ENCODE measurements around the gene WDR93.

The WDR93 gene

DNA sequence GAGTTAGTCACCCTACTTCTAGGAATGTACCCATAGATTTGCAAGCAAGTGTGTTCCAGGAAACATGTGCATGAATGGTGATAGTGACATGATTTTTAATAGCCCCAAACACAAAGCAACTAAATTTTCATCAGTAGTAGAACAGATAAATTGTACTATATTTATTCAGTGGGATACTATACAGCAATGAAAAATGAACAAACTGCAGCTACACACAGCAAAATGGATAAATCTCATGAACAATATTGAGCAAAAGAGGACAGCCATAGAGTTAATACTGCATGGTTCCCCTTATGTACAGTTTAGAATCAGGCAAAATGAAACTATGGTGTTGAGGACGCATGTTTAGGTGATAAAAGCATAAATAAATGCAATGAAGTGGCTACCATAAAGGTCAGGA is 34.5 kb downstream of the WDR93 start:
- Histone ChIP-seq H3K36me3 (ENCODE audit: control insufficient read depth in 2 of 2, insufficient read depth in 2 of 2, low read length in 2 of 2) (no peaks in the 10 kb centered on the region), H3K9ac (ENCODE audit: low read depth in 1 of 2, low read length in 2 of 2) (no peak overlapping the region), H3K9me3 (ENCODE audit: control insufficient read depth in 2 of 2, low read length in 2 of 2) (peaks cover 0 to 2% of the 10 kb centered on the region in 2 donors), H3K27ac (ENCODE audit: low read depth in 2 of 2, low read length in 2 of 2) (no peak overlapping the region), H3K27me3 (ENCODE audit: control insufficient read depth in 2 of 2, insufficient read depth in 2 of 2, low read length in 2 of 2) (no peaks in the 10 kb centered on the region), H3K4me3 (ENCODE audit: low read length in 2 of 2) (no peak overlapping the region), H3K4me1 (ENCODE audit: control insufficient read depth in 2 of 2, insufficient read depth in 2 of 2, low read length in 2 of 2) (no peaks in the 10 kb centered on the region)

DNA sequence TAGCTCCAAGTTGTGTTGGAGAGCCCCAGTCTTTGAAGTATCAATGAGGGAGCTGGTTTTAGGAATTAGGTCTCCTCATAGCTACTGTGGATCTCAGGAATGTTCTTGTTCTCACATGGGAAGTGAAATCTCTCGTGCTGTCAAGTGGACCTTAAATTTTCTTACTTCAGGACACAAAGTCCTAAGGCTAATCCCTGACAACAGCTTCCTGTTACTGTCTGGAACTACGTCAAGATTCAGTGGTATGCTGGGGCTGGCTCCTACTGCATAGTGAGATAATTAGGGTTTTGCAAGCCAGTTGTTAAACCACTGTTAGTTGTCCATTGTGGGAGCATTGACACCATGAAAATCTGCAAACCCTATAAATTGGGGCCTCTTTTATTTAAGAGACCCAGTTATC is 37.6 kb downstream of the WDR93 start:
- H3K4me1 ChIP-seq (ENCODE audit: control insufficient read depth in 2 of 2, insufficient read depth in 2 of 2, low read length in 2 of 2) = no peaks in the 10 kb centered on the region
- no peaks in the 10 kb centered on the region for H3K27me3 ChIP-seq (ENCODE audit: control insufficient read depth in 2 of 2, insufficient read depth in 2 of 2, low read length in 2 of 2)
- H3K9me3 ChIP-seq (ENCODE audit: control insufficient read depth in 2 of 2, low read length in 2 of 2) = peaks cover 0 to 2% of the 10 kb centered on the region in 2 donors
- no peaks in the 10 kb centered on the region for H3K36me3 ChIP-seq (ENCODE audit: control insufficient read depth in 2 of 2, insufficient read depth in 2 of 2, low read length in 2 of 2)
- H3K4me3 ChIP-seq (ENCODE audit: low read length in 2 of 2) = no peak overlapping the region
- no peak overlapping the region for H3K27ac ChIP-seq (ENCODE audit: low read depth in 2 of 2, low read length in 2 of 2)
- H3K9ac ChIP-seq (ENCODE audit: low read depth in 1 of 2, low read length in 2 of 2) = no peak overlapping the region

DNA sequence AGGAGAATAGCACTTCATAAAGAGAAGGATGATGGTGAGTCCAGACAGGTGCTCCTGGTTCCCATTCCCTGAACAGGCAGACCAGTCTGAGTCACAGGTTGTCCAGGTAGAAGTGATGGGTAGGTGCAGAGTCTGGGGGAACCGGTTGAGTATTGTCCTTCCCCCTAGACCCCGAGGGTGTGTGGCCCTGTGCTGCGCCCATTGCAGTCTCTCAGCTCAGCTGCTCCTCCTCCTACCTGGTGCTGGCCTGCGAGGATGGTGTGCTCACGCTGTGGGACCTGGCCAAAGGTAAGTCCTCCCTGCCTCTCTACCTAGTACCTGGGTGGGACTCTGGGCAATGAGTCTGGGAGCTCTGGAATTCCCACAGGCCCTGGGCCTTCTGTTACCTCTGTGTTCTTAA is 40.7 kb downstream of the WDR93 start:
- H3K27ac ChIP-seq (ENCODE audit: low read depth in 2 of 2, low read length in 2 of 2) = no peak overlapping the region
- no peaks in the 10 kb centered on the region for H3K27me3 ChIP-seq (ENCODE audit: control insufficient read depth in 2 of 2, insufficient read depth in 2 of 2, low read length in 2 of 2)
- H3K4me1 ChIP-seq (ENCODE audit: control insufficient read depth in 2 of 2, insufficient read depth in 2 of 2, low read length in 2 of 2) = no peaks in the 10 kb centered on the region

DNA sequence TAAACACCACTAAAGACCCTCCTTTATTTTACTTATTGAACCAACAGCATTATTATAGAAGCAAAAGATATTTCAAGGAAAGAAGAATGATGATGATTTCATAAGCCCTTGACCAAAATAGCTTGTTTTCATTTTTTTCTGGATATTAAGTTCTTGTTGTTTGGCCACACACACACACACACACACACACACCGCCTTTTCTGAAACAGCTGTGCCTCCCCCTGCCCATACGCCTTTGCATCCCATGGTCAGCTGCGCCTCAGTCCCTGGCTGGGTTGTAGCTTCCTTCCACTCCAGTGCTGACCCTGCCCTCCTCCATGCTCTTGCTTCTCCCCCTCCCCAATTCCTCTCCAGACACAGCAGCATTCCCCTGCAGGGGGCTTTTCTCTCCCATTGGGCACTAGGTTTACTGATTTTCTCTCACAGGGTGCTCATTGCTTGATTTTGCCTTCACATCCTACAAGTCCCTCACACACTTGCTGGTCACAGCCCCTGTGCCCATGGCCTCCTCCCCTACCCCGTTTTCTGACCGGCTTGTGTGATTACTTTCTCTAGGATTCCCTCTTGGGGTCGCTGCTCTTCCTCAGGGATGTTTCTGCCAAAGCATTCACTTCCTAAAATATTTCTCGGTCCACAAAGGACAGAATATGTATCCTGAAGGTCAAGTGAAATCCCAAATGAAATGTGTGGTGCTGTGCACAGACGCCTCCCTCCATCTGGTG is 42.0 kb downstream of the WDR93 start:
- Histone ChIP-seq H3K27ac (ENCODE audit: low read depth in 2 of 2, low read length in 2 of 2) (no peak overlapping the region), H3K9me3 (ENCODE audit: control insufficient read depth in 2 of 2, low read length in 2 of 2) (no peaks in the 10 kb centered on the region), H3K27me3 (ENCODE audit: control insufficient read depth in 2 of 2, insufficient read depth in 2 of 2, low read length in 2 of 2) (no peaks in the 10 kb centered on the region), H3K36me3 (ENCODE audit: control insufficient read depth in 2 of 2, insufficient read depth in 2 of 2, low read length in 2 of 2) (no peaks in the 10 kb centered on the region), H3K4me3 (ENCODE audit: low read length in 2 of 2) (no peak overlapping the region), H3K4me1 (ENCODE audit: control insufficient read depth in 2 of 2, insufficient read depth in 2 of 2, low read length in 2 of 2) (no peaks in the 10 kb centered on the region), H3K9ac (ENCODE audit: low read depth in 1 of 2, low read length in 2 of 2) (no peak overlapping the region)

More for the DNA sequence above, 40.7 kb downstream of the WDR93 start:
- no peaks in the 10 kb centered on the region for H3K9me3 ChIP-seq (ENCODE audit: control insufficient read depth in 2 of 2, low read length in 2 of 2)
- no peak overlapping the region for H3K9ac ChIP-seq (ENCODE audit: low read depth in 1 of 2, low read length in 2 of 2)
- H3K4me3 ChIP-seq (ENCODE audit: low read length in 2 of 2) = no peak overlapping the region
- no peaks in the 10 kb centered on the region for H3K36me3 ChIP-seq (ENCODE audit: control insufficient read depth in 2 of 2, insufficient read depth in 2 of 2, low read length in 2 of 2)

DNA sequence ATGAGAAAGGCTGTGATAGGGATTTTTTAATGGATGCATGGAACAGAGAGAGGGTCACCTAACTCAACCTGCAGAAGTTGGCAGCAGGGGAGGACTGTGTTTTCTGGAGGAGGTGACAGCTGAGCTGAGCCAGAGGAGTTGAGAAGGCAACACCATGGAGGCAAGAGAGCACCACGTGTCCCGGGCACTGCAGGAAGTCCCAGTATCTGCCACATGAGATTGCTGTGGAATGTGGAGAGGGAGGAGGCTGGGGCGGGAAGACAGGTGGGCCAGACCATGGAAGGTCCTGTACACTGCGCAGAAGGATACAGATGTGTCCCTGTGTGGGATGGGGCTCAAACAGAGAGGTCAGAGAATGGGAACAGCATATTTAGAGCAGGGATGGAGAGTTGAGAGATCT is 45.2 kb downstream of the WDR93 start:
- Histone ChIP-seq H3K27me3 (ENCODE audit: control insufficient read depth in 2 of 2, insufficient read depth in 2 of 2, low read length in 2 of 2) (no peaks in the 10 kb centered on the region), H3K4me1 (ENCODE audit: control insufficient read depth in 2 of 2, insufficient read depth in 2 of 2, low read length in 2 of 2) (no peaks in the 10 kb centered on the region), H3K27ac (ENCODE audit: low read depth in 2 of 2, low read length in 2 of 2) (no peak overlapping the region), H3K9ac (ENCODE audit: low read depth in 1 of 2, low read length in 2 of 2) (no peak overlapping the region), H3K4me3 (ENCODE audit: low read length in 2 of 2) (no peak overlapping the region), H3K9me3 (ENCODE audit: control insufficient read depth in 2 of 2, low read length in 2 of 2) (no peaks in the 10 kb centered on the region), H3K36me3 (ENCODE audit: control insufficient read depth in 2 of 2, insufficient read depth in 2 of 2, low read length in 2 of 2) (no peaks in the 10 kb centered on the region)

DNA sequence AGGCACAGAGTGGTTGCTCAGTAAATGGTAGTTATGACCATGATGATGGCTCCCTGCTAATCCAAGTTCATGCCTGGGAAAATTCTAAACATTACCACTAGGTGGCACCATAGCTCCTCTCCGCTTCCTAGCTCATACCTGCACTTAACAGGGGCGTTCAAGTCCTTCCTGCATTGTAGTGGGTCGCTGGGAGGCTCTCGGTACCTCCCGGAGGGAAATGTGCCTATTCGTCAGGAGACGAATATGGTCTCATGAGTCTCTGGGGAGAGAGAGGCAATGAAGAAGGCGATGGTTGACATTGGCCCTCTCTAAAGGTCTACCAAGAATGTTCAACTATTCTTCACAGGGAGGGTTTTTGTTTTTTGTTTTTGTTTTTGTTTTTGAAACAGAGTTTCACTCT is 49.5 kb downstream of the WDR93 start:
- Histone ChIP-seq H3K27me3 (ENCODE audit: control insufficient read depth in 2 of 2, insufficient read depth in 2 of 2, low read length in 2 of 2) (no peaks in the 10 kb centered on the region), H3K9me3 (ENCODE audit: control insufficient read depth in 2 of 2, low read length in 2 of 2) (no peaks in the 10 kb centered on the region), H3K36me3 (ENCODE audit: control insufficient read depth in 2 of 2, insufficient read depth in 2 of 2, low read length in 2 of 2) (no peaks in the 10 kb centered on the region), H3K9ac (ENCODE audit: low read depth in 1 of 2, low read length in 2 of 2) (no peak overlapping the region), H3K4me3 (ENCODE audit: low read length in 2 of 2) (peak overlapping the region; percentile 17 to 32), H3K27ac (ENCODE audit: low read depth in 2 of 2, low read length in 2 of 2) (no peak overlapping the region), H3K4me1 (ENCODE audit: control insufficient read depth in 2 of 2, insufficient read depth in 2 of 2, low read length in 2 of 2) (no peaks in the 10 kb centered on the region)

DNA sequence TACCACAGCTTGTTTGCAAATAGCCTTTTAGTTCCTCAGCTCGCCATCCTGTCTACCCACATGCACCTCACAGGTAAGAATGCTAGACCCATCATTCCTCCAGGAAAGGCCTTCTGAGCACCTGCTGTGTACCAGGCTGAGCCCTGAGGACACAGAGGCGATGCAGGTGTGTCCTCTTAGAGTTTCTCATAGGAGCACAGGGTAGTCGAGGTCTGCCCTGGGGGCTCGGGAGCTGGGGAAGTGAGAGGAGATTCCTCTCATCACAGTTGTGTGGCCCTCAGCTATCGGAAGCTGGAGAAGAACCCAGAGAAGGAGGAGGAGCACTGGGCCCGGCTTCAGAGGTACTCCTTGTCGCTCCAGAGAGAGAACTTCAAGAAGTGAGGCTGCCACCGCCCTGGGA is 52.4 kb downstream of the WDR93 start:
- no peak overlapping the region for H3K27ac ChIP-seq (ENCODE audit: low read depth in 2 of 2, low read length in 2 of 2)
- no peaks in the 10 kb centered on the region for H3K27me3 ChIP-seq (ENCODE audit: control insufficient read depth in 2 of 2, insufficient read depth in 2 of 2, low read length in 2 of 2)
- H3K9ac ChIP-seq (ENCODE audit: low read depth in 1 of 2, low read length in 2 of 2) = no peak overlapping the region
- no peaks in the 10 kb centered on the region for H3K36me3 ChIP-seq (ENCODE audit: control insufficient read depth in 2 of 2, insufficient read depth in 2 of 2, low read length in 2 of 2)
- H3K4me3 ChIP-seq (ENCODE audit: low read length in 2 of 2) = no peak overlapping the region
- peaks cover 5 to 7% of the 10 kb centered on the region in 2 donors for H3K4me1 ChIP-seq (ENCODE audit: control insufficient read depth in 2 of 2, insufficient read depth in 2 of 2, low read length in 2 of 2)
- no peaks in the 10 kb centered on the region for H3K9me3 ChIP-seq (ENCODE audit: control insufficient read depth in 2 of 2, low read length in 2 of 2)

DNA sequence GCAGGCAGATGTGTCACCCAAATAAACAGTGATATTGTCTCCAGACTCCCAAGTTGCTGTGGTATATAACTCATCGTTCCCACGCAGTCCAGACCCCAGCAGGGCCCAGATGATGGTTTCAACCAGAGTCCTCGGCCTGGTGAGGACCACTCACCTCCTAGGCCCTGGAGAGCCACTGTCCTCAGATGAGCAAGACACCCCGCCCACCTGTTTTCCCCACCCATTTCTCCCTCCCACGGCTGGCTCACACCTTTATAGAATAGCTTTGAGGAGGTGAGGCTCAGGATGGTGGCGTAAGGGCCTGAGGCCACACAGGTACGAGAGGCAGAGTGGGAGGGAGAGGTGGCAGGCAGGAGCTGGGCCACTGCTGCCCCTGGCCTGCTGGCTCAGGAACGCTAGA is 53.0 kb downstream of the WDR93 start:
- no peak overlapping the region for H3K4me3 ChIP-seq (ENCODE audit: low read length in 2 of 2)
- H3K36me3 ChIP-seq (ENCODE audit: control insufficient read depth in 2 of 2, insufficient read depth in 2 of 2, low read length in 2 of 2) = no peaks in the 10 kb centered on the region
- no peak overlapping the region for H3K27ac ChIP-seq (ENCODE audit: low read depth in 2 of 2, low read length in 2 of 2)
- H3K4me1 ChIP-seq (ENCODE audit: control insufficient read depth in 2 of 2, insufficient read depth in 2 of 2, low read length in 2 of 2) = peaks cover 9 to 13% of the 10 kb centered on the region in 2 donors
- no peak overlapping the region for H3K9ac ChIP-seq (ENCODE audit: low read depth in 1 of 2, low read length in 2 of 2)
- no peaks in the 10 kb centered on the region for H3K27me3 ChIP-seq (ENCODE audit: control insufficient read depth in 2 of 2, insufficient read depth in 2 of 2, low read length in 2 of 2)
- no peaks in the 10 kb centered on the region for H3K9me3 ChIP-seq (ENCODE audit: control insufficient read depth in 2 of 2, low read length in 2 of 2)

DNA sequence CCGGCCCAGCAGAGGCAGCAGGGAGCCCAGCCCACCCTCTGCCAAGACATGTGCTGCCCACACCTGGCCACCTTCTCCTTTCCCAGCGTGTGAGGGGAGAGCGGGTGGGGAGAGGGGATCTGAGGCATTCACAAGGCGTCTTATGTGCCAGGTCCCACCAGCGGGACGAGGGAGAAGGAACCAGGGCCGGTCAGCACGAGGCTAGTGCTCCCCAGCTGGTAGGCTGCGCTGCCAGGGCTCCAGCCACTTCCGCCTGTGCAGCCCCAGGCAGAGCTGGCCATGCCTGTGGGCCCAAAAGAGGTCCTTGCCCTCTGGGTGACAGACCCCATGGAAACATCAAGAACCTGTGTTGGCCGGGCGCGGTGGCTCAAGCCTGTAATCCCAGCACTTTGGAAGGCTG is 54.5 kb downstream of the WDR93 start:
- Histone ChIP-seq H3K27ac (ENCODE audit: low read depth in 2 of 2, low read length in 2 of 2) (no peak overlapping the region), H3K9ac (ENCODE audit: low read depth in 1 of 2, low read length in 2 of 2) (no peak overlapping the region), H3K4me1 (ENCODE audit: control insufficient read depth in 2 of 2, insufficient read depth in 2 of 2, low read length in 2 of 2) (peaks cover 19 to 21% of the 10 kb centered on the region in 2 donors), H3K9me3 (ENCODE audit: control insufficient read depth in 2 of 2, low read length in 2 of 2) (no peaks in the 10 kb centered on the region), H3K4me3 (ENCODE audit: low read length in 2 of 2) (no peak overlapping the region), H3K36me3 (ENCODE audit: control insufficient read depth in 2 of 2, insufficient read depth in 2 of 2, low read length in 2 of 2) (no peaks in the 10 kb centered on the region), H3K27me3 (ENCODE audit: control insufficient read depth in 2 of 2, insufficient read depth in 2 of 2, low read length in 2 of 2) (no peaks in the 10 kb centered on the region)

DNA sequence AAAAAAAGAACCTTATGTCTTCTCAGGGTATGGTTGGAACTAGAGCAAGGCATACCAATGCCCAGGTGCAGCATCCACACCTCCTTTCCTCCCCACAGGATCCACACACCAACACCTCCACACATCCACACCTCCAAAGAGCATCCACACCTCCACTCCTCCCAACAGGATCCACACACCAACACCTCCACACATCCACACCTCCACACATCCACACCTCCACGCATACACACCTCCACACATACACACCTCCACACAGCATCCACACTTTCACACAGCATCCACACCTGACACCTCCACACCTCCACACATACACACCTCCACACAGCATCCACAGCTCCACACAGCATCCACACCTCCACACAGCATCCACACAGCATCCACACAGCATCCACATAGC is 55.2 kb downstream of the WDR93 start:
- no peak overlapping the region for H3K9ac ChIP-seq (ENCODE audit: low read depth in 1 of 2, low read length in 2 of 2)

More for the DNA sequence above, 55.2 kb downstream of the WDR93 start:
- no peaks in the 10 kb centered on the region for H3K9me3 ChIP-seq (ENCODE audit: control insufficient read depth in 2 of 2, low read length in 2 of 2)
- H3K4me1 ChIP-seq (ENCODE audit: control insufficient read depth in 2 of 2, insufficient read depth in 2 of 2, low read length in 2 of 2) = peaks cover 21 to 22% of the 10 kb centered on the region in 2 donors
- no peak overlapping the region for H3K27ac ChIP-seq (ENCODE audit: low read depth in 2 of 2, low read length in 2 of 2)
- no peak overlapping the region for H3K4me3 ChIP-seq (ENCODE audit: low read length in 2 of 2)
- H3K36me3 ChIP-seq (ENCODE audit: control insufficient read depth in 2 of 2, insufficient read depth in 2 of 2, low read length in 2 of 2) = no peaks in the 10 kb centered on the region
- H3K27me3 ChIP-seq (ENCODE audit: control insufficient read depth in 2 of 2, insufficient read depth in 2 of 2, low read length in 2 of 2) = no peaks in the 10 kb centered on the region
